Measurements from ENCODE around the gene ACSF3. TPM values are rescaled to one million over a fixed set of nuclear protein-coding genes. Genes with fewer than 3 reads are reported as not detected.

ACSF3 gene
- total RNA-seq, 1 donor from 2014 or later: 21.7 TPM

DNA sequence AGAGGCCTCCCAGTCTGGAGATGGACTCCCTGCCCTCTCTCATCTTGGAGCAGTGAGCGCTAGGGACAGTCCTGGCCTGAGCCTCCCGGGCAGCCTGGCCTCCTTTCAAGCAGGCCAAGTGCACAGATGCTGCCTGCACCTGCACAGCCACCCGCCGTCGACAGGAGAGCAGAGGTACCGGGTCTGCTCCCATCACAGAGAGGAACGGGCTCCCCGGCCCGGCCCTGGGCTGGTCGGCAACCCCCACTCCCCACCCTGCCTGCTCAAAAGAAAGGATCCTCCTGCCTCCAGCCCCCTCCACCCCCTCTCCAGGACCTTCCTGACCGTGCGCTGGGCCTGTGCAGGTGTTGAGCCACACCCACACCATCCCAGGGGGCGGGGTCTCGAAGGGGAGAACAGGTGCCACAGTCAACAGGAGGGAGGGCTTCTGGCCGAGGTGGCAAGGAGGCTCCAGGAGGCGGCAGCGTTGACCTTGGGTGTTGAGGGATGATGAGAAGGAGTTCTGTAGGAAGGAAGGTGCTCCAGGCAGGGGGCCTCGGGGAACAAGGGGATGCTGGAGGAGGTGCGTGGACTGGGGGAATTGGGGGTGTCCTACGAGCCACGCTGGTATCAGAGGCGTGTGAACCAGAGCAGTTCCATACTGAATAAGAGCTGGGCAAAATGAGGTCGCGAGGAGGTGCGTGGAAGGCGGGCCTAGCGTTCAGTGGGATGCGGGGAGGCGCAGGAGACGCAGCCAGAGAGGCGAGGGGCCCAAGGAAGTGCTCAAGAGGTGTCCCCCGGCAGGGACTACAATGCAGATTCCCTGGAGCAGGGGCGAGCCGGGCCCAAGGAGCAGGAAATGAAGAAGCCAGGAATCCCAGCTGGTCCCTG, 76.9 kb downstream of the ACSF3 start:
- no peak for DNase-seq (ENCODE audit: extremely low read depth, low read depth, low spot score)

DNA sequence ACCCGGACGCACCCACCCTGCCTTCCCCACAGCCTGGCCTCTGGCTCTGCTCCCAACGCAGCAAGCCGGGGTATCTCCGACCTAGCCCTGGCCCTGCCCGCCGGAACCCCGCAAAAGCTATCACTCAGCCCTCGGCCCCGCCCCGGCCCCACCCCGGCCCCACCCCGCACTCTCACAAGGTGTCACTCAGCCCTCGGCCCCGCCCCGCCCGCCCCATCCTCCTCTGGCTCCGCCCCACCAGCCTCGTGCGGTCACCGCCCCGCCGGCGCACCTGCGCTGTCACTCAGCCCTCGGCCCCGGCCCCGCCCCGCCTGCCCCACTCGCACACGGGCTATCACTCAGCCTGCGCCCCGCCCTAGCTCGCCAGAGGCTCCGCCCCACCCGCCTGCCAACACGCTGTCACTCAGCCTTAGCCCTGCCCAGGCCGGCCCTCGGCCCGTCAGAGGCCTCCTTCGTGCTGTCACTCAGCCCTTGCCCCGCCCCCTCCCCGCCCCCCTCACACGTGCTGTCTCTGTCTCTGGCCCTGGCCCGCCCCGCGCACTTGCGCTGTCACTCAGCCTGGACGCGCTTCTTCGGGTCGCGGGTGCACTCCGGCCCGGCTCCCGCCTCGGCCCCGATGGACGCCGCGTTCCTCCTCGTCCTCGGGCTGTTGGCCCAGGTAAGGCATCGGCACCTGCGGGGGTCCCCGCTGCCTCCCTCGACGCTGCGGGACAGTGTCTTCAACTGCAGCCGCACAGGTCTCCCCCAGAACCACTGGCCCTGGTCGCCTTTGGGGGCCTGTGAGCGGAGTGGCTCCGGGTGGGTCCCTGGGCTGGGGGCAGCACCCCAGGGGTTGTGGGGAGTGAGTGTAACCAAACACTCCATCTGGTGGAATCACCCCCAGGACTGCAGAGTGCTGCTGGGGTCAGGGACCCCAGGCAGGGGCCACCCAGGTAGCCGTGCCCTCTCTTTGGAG, 77.8 kb downstream of the ACSF3 start, which contains the start of gene CDH15:
Gene CDH15 (plus strand): TSS at position 533 of the 955 bp plus-strand sequence. CDS start 84 bp downstream, at position 617.
- no peak for DNase-seq (ENCODE audit: extremely low read depth, low read depth, low spot score)

DNA sequence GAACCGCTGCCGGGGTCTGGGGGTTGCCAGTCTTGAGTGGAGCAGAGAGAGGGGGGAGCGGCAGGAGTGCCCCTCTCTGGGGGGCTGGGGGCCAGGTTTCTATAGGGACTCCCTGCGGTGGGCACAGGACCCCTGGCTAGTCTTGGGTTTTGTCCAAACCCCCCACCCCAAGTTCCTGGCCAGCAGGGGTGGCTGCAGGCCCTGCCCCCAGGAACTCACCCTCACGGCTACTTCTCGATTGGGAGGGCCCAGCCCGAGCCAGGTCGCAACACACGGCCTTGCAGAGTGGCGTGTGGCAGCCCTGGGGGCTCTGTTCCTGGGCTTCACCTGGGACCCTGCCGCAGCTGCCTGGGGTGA, 78.5 kb downstream of the ACSF3 start:
- no peak for DNase-seq (ENCODE audit: extremely low read depth, low read depth, low spot score)

DNA sequence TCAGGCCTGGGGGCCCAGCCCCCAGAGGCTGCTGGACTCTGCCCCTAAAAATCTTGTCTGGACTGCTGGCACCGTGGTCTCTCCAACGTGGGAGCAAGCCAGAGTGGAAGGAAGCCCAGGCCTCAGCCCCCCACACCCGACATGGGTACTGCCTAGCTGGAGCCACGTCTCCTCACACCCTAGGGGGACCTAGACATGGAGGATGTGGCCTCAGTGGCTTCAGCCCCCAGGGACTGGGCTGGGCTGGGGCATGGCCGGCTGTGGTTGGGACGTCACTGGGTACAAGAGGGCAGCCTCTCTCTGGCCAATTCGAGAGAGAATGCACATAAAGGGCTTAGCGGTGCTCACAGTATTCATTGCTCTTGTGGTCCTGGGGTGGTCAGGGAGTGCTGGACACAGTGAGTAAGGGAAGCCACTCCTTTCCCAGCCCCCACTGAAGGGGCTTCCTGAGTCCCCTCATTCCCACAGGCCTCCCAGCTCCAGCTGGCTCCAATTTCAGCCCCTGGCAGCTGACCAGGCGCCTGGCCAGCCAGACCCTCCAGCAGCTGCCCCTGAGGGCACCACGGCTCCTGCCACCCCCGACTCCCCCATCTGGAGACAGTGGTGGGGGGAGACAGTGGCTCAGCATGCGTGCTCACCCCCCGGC, 79.0 kb downstream of the ACSF3 start:
- no peak for DNase-seq (ENCODE audit: extremely low read depth, low read depth, low spot score)

DNA sequence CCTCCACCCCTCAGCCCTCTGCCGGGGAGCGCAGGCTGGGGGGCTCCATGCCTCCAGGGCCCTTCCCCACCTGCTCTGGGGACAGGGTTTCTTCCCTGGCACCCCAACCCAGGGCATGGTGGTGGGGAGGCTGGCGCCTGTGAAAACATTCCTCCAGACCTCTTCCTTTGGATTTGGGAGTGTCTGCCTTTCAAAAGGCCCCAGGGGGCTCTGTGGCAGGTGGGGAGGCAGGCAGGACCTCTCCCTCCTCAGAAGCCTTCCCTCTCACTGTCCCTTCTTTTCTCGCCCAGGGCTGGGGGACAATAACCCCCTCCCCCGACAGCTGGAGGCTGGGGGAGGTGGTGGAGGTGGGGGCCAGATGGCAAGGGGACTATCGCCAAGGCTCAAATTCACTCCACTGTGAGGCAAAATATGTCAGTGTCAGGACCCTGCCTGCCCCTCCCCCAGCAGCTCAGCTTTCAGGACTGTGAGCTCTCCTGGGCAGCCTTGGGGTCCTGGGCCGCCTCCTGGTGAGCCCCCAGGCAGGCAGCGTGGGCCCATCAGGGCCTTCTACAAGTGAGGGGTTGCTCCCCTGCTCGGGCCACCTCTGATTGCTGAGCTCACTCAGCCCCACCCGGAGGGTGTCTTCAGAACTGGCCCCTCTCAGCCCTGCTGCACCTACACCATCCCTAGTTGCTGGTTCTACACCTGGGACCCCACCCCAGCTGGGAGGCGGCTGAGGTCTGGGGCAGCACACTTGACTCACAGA, 79.7 kb downstream of the ACSF3 start:
- DNase-seq (ENCODE audit: extremely low read depth, low read depth, low spot score): no peak

DNA sequence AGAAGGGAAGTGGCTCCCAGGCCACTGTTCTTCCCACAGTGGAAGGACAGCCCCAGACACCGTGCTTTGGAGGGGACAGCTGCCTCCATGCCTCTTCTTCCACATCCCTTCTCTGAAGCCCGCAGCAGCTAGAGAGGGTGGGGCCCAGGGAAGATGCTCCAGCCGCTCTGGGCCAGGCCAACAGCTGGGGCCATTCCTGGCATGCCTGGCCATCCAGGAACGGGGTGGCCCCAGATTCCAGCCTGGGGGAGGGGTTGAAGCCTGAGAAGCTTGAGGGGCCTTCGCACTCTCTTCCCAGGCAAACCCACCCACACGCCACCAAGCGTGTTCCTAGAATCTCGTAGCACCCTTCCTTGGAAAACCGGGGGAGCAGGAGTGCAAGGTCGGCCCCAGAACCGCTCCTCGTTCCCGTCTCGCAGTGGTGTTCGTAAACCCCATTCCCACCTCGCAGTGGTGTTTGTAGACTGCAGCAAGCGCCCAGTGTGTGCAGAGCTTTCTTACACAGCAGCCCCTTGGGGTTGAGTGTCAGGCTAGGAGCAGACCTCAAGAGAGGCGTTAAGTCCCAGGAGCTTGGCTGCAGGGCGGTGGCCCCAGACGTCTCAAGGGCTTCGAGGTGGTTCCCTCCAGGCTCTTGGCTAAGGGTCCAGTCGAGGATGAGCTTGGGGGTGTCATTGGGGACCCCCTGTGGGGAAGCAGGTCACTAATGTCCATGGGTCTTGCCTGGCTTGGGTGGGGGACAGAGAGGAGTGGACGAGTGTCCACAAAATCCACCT, 80.6 kb downstream of the ACSF3 start:
- DNase-seq (ENCODE audit: extremely low read depth, low read depth, low spot score): no peak

DNA sequence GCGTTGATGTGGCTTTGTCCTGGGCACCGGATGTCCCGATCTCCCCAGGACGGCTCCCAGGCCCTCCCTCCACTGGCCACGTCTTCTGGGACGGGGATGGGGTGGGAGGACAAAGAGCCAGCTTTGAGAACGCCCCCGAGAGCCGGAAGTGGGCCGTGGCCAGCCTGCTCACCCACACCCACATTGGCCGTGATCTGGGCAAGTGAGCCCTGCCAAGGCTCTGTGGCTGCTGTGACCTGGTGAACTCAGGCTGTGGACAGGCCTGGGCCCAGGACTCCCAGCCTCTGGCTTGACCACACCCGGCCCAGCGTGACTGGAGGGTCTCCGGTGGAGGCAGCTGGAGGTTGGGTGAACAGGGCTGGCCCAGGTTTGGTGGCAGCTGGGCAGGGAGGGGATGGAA, 81.2 kb downstream of the ACSF3 start:
- no peak for DNase-seq (ENCODE audit: extremely low read depth, low read depth, low spot score)

DNA sequence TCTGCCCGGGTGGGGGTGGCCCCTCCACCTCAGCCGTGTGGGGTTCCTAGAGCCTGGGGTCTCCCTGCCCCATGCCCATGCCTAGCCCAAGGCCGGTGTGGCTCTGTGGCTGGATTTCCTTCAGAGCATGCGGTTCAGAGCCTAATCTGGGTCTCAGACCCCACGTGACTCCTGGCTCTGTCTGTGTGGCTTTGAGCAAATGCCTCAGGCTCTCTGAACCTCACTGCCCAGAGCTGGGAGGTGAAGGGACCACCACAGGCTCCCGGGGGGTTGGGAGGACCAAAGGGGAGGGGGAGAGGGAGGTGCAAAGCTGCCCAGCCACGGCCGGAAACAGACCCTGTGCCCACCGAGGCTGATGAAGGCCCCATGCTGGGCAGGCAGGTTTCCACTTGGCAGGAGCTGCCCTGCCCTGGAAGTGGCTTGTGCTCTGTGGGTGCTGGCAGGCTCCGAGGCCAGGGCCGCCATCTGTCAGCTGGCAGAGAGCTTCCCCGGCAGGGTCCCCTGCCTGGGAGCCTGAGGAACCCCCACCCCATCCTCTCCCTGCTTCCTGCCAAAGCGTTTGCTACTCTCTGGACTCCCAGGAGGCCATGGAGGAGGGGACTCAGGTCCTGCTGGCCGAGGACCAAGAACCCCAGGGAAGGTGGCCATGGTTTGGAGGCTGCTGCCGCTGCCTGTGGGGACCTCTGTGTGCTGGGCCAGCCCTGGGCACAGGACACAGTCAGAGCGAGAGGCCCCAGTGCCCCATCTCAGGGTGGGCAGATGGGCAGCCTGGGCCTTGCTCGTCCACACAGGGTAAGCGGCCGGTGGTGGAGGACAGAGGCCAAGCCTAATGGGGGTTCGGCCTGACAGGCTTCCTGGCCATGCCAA, 81.9 kb downstream of the ACSF3 start:
- no peak for DNase-seq (ENCODE audit: extremely low read depth, low read depth, low spot score)

DNA sequence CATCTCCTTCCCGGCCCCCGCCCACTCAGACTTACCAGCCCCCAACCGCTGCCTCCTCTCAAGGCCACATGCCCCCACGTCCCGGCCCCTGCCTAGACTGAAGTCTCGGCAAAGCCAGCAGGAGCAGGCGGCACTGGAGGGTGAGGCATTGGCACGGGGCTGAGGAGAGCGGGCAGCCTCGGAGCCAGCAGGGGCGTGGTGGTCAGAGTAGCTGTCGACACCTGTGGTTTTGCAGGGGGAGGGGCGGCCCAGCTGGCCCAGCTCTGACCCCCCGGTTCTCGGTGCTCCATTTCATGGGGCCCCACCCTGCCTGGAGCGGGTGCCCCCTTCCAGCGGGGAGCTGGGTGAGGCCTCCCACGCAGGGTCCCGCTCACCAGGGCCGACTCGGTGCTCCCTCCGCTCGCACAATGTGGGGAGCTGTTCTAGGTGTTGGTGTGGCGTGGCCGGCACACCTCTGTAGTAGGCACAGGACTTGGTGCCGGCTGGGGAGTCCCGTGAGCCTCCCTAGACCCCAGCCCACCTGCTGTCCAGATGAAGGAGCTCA, 82.6 kb downstream of the ACSF3 start:
- no peak for DNase-seq (ENCODE audit: extremely low read depth, low read depth, low spot score)

DNA sequence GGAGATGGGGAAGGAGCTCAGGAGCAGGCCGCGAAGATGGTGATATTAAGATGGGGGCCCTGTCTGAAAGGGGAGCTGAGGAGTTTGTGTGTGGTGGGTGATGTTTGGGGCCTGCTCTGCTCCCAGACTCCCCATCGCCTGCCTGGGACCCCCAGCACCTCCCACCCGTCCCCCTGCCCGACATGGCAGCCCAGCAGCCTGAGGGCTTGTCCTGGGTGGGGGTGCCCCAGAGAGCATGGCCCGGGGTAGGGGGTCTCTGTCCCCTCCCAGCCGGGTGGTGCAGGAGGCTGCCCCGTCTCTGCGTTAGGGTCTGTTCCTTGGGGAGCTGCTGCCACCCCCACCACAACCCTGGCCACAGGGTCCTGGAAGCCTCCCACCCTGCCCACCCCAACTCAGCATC, 83.1 kb downstream of the ACSF3 start:
- DNase-seq (ENCODE audit: extremely low read depth, low read depth, low spot score): no peak

DNA sequence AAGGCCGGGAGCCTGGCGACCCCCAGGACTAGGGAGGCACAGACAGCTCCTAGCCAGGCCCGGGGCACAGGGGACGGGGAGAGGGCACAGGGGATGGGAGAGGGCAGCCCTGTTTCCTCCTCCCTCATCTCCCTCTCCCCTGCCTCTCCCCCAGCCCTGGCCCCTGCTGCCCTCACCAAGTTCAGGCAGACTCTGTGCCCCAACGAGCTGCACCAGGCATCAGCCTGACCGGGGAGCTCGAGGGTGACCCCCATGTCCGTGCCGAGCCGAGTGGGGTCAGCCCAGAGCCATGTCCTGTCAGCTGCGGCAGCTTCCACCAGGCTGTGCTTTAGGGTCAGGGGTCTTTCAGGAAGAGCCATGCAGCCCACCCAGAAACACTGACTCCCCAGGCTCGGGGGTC, 83.8 kb downstream of the ACSF3 start:
- DNase-seq (ENCODE audit: extremely low read depth, low read depth, low spot score): no peak

DNA sequence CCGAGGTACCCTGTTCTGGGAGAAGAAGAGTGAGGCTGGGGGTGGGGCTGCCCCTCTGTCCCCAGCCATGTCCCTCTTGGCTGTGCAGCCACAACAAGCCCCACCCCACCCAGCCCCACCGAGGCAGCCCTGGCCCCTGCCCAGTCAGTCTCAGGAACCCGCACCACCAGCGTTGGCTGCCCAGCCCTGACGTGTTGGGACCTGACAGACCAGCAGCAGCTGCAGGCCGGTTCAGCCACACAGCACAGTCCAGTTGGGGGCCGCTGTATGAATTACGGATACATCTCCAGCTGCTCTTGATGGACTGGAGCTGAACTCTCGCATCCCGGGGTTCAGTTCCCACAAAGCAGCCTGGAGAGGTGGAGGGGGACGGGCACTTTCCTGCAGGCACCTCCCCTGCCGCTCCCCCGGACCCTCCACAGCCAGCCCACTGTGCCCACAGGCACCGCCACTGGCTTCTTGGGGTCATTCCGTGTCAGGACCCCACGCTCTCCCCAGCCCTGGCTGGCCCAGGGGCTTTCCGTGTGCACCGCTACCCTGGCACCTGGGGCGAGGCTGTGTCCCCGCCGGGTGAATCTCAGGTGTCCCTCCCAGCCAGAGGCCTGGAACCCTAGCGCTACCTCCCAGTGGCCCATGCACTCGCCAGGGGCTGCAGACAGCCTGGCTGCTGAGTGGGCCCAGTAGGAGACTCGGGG, 84.9 kb downstream of the ACSF3 start:
- DNase-seq (ENCODE audit: extremely low read depth, low read depth, low spot score): no peak

DNA sequence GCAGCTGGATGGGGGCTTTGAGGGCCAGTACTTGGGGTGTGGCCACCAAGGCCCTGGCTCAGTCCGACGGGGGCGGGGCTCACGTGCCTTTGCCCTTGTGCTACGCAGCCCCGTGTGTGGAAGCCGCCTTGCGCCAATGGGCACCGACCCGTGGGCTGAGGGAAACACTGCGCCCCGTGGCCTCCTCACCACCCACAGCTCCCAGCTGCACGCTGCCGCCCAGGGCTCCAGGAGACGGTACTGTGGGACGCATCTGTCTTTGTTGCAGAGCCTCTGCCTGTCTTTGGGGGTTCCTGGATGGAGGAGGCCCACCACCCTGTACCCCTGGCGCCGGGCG, 85.5 kb downstream of the ACSF3 start:
- DNase-seq (ENCODE audit: extremely low read depth, low read depth, low spot score): no peak

DNA sequence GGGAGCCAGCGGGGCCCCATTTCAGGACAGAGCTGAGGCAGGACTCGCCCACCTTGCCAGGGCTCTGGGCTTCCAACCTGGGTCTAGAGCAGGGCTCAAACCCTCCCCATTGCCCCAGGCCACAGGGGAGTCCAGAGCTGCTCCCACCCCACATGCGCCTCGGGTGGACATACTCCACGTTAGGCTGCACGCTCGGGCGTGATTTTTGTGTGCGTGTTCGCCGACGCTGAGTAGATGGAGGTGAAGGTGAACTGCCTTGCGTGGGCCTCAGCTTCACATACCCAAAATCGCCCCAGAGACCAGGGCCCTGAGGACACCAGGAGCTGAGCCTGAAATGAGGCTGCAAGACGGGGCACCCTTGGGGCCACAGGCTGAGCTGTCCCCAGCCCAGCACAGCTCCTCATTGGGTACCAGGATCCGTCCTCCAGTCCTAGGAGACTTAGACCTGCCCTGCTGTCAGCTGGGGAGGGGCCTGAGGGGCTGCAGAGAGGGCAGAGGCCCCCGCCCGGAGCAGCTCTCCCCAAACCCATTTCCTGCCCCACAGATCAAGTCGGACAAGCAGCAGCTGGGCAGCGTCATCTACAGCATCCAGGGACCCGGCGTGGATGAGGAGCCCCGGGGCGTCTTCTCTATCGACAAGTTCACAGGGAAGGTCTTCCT, 86.1 kb downstream of the ACSF3 start:
- no peak for DNase-seq (ENCODE audit: extremely low read depth, low read depth, low spot score)

DNA sequence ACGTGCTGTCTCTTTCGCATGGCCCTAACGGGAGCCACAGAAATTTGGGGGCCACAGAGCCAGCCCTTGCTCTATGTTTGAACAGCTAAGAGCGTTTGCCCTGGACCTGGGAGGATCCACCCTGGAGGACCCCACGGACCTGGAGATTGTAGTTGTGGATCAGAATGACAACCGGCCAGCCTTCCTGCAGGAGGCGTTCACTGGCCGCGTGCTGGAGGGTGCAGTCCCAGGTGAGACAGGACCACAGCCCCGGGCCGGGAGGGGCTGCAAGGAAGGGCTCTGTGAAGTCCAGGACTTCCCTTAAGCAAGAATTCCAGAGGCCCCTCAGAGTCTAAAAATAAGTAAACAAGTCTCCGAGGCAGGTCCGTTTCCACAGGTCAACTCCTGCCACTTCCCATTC, 89.8 kb downstream of the ACSF3 start:
- no peak for DNase-seq (ENCODE audit: extremely low read depth, low read depth, low spot score)

DNA sequence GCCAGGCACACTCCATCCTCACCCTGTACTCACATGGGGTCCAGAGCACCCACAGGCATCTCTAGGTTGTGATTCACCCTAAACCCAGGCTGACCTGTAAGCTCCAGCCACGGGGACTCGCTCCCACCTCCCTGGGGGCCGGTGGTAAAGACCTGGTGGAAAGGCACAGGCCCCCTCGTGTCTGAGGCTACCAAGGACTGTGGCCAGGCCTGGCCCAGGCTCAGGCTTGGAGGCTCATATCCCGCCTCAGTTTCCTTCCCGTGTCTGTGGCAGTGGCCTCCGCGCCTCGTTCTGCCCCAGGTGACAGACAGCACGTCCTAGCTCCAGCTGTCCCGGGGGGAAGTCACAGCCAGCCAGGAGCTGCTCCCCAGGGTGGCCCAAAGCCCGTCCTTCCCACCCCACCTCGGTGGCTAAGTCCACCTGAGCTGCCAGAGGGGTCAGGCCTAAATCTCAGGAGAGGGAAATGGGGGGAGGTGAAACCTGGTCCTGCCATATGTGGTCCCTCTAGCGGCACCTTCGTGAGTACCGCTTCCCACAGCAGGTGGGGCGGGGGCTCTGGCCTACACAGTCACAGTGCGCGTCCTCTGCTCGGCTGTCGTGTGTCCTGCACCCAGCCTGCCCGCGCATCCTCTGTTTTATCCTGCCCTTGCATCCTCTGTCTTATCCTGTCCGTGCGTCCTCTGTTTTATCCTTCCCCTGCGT, 90.5 kb downstream of the ACSF3 start:
- DNase-seq (ENCODE audit: extremely low read depth, low read depth, low spot score): no peak

DNA sequence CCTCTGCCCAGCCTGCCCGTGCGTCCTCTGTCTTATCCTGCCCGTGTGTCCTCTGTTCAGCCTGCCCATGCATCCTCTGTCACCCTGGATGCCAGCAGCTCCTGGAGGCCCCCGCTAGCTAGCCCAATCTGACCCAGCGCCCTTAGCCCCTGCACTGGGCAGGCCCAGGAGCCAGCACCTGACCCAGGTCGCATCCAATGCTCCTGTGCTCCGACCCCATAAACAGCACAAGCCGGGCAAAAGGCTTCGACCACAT, 91.0 kb downstream of the ACSF3 start:
- DNase-seq (ENCODE audit: extremely low read depth, low read depth, low spot score): no peak
